HEK293 (cell line): Measurements from ENCODE around the gene PRKCA.

Source experiments
- CTCF ChIA-PET: fragments of 350-600 bp; formaldehyde crosslinking; extraction: SDS; loops from one replicate; lab custom pipeline; 2021; ENCODE audit warnings: antibody characterized with exemption; lab: Yijun Ruan, JAX
- POLR2A ChIA-PET: fragments of 300-600 bp; formaldehyde crosslinking; extraction: SDS; loops from one replicate; lab custom pipeline; 2020; ENCODE audit warnings: antibody characterized with exemption, inconsistent platforms; lab: Yijun Ruan, JAX
- H3K27ac ChIP-seq: fragments of 200-500 bp; sonication (Bioruptor generic); 2 replicates; pipeline ENCODE4 v1.5.1; 2014; ENCODE audit warnings: low read depth, low read length, control low read depth, inconsistent platforms; ENCODE audit errors: extremely low read depth
- H3K36me3 ChIP-seq, 2 experiments: fragments of 200-500 bp in 1 of 2; sonication (Bioruptor generic) in 1 of 2; 1 replicate in 1 of 2; 2 replicates in 1 of 2; pipeline ENCODE4 v1.5.1; 2014 to 2017; ENCODE audit warnings: inconsistent platforms in 2 of 2, low read length in 2 of 2; ENCODE audit not compliant: control insufficient read depth in 2 of 2, insufficient read depth in 1 of 2
- H3K4me1 ChIP-seq: fragments of 200-500 bp; sonication (Bioruptor generic); 2 replicates; pipeline ENCODE4 v1.5.1; 2014; ENCODE audit warnings: mild to moderate bottlenecking, low read length, inconsistent platforms; ENCODE audit not compliant: control insufficient read depth, insufficient read depth
- H3K4me3 ChIP-seq: 2 replicates; pipeline ENCODE4 v1.5.1; 2011; ENCODE audit warnings: low read depth, mild to moderate bottlenecking, control low read depth, low read length, moderate library complexity
- H3K9me3 ChIP-seq: fragments of 200-500 bp; sonication (Bioruptor generic); 2 replicates; pipeline ENCODE4 v1.5.1; 2014; ENCODE audit warnings: low read depth, low read length, inconsistent platforms; ENCODE audit not compliant: control insufficient read depth, insufficient read depth
- KLF10 ChIP-seq: fragments of 450-650 bp; IDR thresholded peaks from 2 replicates; pipeline ENCODE4 v1.5.1; 2018; ENCODE audit warnings: missing biosample characterization, mild to moderate bottlenecking, missing genetic modification characterization
- PRDM1 ChIP-seq: fragments of 450-650 bp; formaldehyde crosslinking; IDR thresholded peaks from 2 replicates; pipeline ENCODE4; 2016; ENCODE audit warnings: missing biosample characterization, missing genetic modification characterization
- SALL2 ChIP-seq: fragments of 450-650 bp; formaldehyde crosslinking; IDR thresholded peaks from 2 replicates; pipeline ENCODE4 v1.5.0; 2017; ENCODE audit warnings: missing biosample characterization, mild to moderate bottlenecking, missing genetic modification characterization, borderline replicate concordance
- SCRT2 ChIP-seq: fragments of 450-650 bp; formaldehyde crosslinking; IDR thresholded peaks from 2 replicates; pipeline ENCODE4 v1.5.1; 2016; ENCODE audit warnings: missing biosample characterization, missing genetic modification characterization
- YY1 ChIP-seq: fragments of 450-650 bp; formaldehyde crosslinking; IDR thresholded peaks from 2 replicates; pipeline ENCODE4 v1.5.1; 2018; ENCODE audit warnings: missing biosample characterization, missing genetic modification characterization
- ZBTB26 ChIP-seq: fragments of 450-650 bp; formaldehyde crosslinking; optimal IDR thresholded peaks from 2 replicates; pipeline ENCODE3; 2016; ENCODE audit warnings: missing biosample characterization, mild to moderate bottlenecking, missing genetic modification characterization
- ZNF138 ChIP-seq: fragments of 450-650 bp; formaldehyde crosslinking; IDR thresholded peaks from 2 replicates; pipeline ENCODE4 v1.5.1; 2016; ENCODE audit warnings: missing biosample characterization, missing genetic modification characterization, borderline replicate concordance
- ZNF214 ChIP-seq: fragments of 450-650 bp; formaldehyde crosslinking; IDR thresholded peaks from 2 replicates; pipeline ENCODE4 v1.5.1; 2017; ENCODE audit warnings: missing biosample characterization, mild to moderate bottlenecking, missing genetic modification characterization, borderline replicate concordance
- ZNF274 ChIP-seq, 2 experiments: fragments of 200-500 bp in 1 of 2; fragments of 450-650 bp in 1 of 2; sonication (Bioruptor generic) in 1 of 2; formaldehyde crosslinking in 1 of 2; IDR thresholded peaks; 2 replicates each; pipeline versions ENCODE4 v1.5.1 to v1.6.1; 2014 to 2016; ENCODE audit warnings: borderline replicate concordance in 1 of 2, inconsistent platforms in 1 of 2, low read length in 1 of 2, missing biosample characterization in 1 of 2, missing genetic modification characterization in 1 of 2
- ZNF280C ChIP-seq: fragments of 450-650 bp; formaldehyde crosslinking; IDR thresholded peaks from 2 replicates; pipeline ENCODE4 v1.5.1; 2016; ENCODE audit warnings: missing biosample characterization, missing genetic modification characterization
- ZNF398 ChIP-seq: fragments of 450-650 bp; formaldehyde crosslinking; IDR thresholded peaks from 2 replicates; pipeline ENCODE4 v1.5.1; 2017; ENCODE audit warnings: missing biosample characterization, missing genetic modification characterization
- ZNF549 ChIP-seq: fragments of 450-650 bp; IDR thresholded peaks from 2 replicates; pipeline ENCODE4 v1.5.1; 2018; ENCODE audit warnings: missing biosample characterization, missing genetic modification characterization, mild to moderate bottlenecking, inconsistent platforms, moderate library complexity
- ZNF664 ChIP-seq: fragments of 450-650 bp; formaldehyde crosslinking; IDR thresholded peaks from 2 replicates; pipeline ENCODE4 v1.5.1; 2016; ENCODE audit warnings: missing biosample characterization, missing genetic modification characterization
- ZNF837 ChIP-seq: fragments of 450-650 bp; formaldehyde crosslinking; IDR thresholded peaks from 2 replicates; pipeline ENCODE4 v1.5.1; 2016; ENCODE audit warnings: missing biosample characterization, missing genetic modification characterization
- ZSCAN4 ChIP-seq: fragments of 450-650 bp; formaldehyde crosslinking; IDR thresholded peaks from 2 replicates; pipeline ENCODE4 v1.5.1; 2017; ENCODE audit warnings: missing biosample characterization, missing genetic modification characterization

The PRKCA gene

GRCh38 chr17:66848496-66848895, 546.1 kb downstream of the PRKCA start:
- H3K4me3 ChIP-seq, result no peak overlapping the region
- CTCF ChIA-PET, result no interaction called here
- no peak overlapping the region for H3K27ac ChIP-seq
- H3K4me1 ChIP-seq, result no peaks in the 10 kb centered on the region
- H3K36me3 ChIP-seq, result no peaks in the 10 kb centered on the region
- TF ChIP-seq SCRT2 (tag by site-specific recombination), result no peak
- TF ChIP-seq ZBTB26 (tag by site-specific recombination), result no peak
- TF ChIP-seq ZNF274 (IDR thresholded peaks at IDR 0.05; ENCODE audit: low read length), result no peak
- no peak for TF ChIP-seq ZNF274 (tag by site-specific recombination; IDR thresholded peaks at IDR 0.05; ENCODE audit: borderline replicate concordance)
- TF ChIP-seq ZSCAN4 (tag by site-specific recombination), result no peak
- TF ChIP-seq ZNF280C (tag by site-specific recombination), result no peak
- no peak for TF ChIP-seq YY1 (tag by site-specific recombination)
- TF ChIP-seq ZNF837 (tag by site-specific recombination), result no peak
- TF ChIP-seq ZNF214 (tag by site-specific recombination), result no peak
- H3K9me3 ChIP-seq, result no peaks in the 10 kb centered on the region
- POLR2A ChIA-PET, result no interaction called here

GRCh38 chr17:66849032-66849655, 546.7 kb downstream of the PRKCA start:
- H3K9me3 ChIP-seq, result no peaks in the 10 kb centered on the region
- no peaks in the 10 kb centered on the region for H3K36me3 ChIP-seq
- H3K27ac ChIP-seq, result no peak overlapping the region
- POLR2A ChIA-PET, result no interaction called here
- no peaks in the 10 kb centered on the region for H3K4me1 ChIP-seq
- no peak overlapping the region for H3K4me3 ChIP-seq
- CTCF ChIA-PET, result no interaction called here
- TF ChIP-seq SALL2 (tag by site-specific recombination) (no peak), ZNF664 (tag by site-specific recombination) (no peak), ZBTB26 (tag by site-specific recombination) (no peak), ZNF549 (no peak), KLF10 (tag by site-specific recombination) (no peak), PRDM1 (tag by site-specific recombination) (no peak), ZNF398 (no peak), ZNF138 (no peak)
